Measurements from ENCODE around the gene AJAP1.

Gene AJAP1

GRCh38 chr1:4726620-4727341 lies 72.4 kb downstream of the AJAP1 start:
- TF ChIP-seq CTCF (IDR thresholded peaks at IDR 0.05) (no peak), ZFX (IDR thresholded peaks at IDR 0.05; ENCODE audit: borderline replicate concordance) (no peak)
- no peak overlapping the region for H3K27ac ChIP-seq

GRCh38 chr1:4728319-4729089 lies 74.1 kb downstream of the AJAP1 start:
- TF ChIP-seq ZFX (IDR thresholded peaks at IDR 0.05; ENCODE audit: borderline replicate concordance): no peak
- no peak for TF ChIP-seq CTCF (IDR thresholded peaks at IDR 0.05)

GRCh38 chr1:4729090-4729471 lies 74.7 kb downstream of the AJAP1 start:
- no peak for TF ChIP-seq CTCF (IDR thresholded peaks at IDR 0.05)
- TF ChIP-seq ZFX (IDR thresholded peaks at IDR 0.05; ENCODE audit: borderline replicate concordance): no peak
- no peak overlapping the region for H3K27ac ChIP-seq

More at GRCh38 chr1:4728319-4729089, 74.1 kb downstream of the AJAP1 start:
- no peak overlapping the region for H3K27ac ChIP-seq

GRCh38 chr1:4730078-4730477 lies 75.7 kb downstream of the AJAP1 start:
- TF ChIP-seq CTCF (IDR thresholded peaks at IDR 0.05) (no peak), ZFX (IDR thresholded peaks at IDR 0.05; ENCODE audit: borderline replicate concordance) (no peak)
- H3K27ac ChIP-seq: no peak overlapping the region

GRCh38 chr1:4733446-4734177 lies 79.2 kb downstream of the AJAP1 start:
- no peak overlapping the region for H3K27ac ChIP-seq
- TF ChIP-seq ZFX (IDR thresholded peaks at IDR 0.05; ENCODE audit: borderline replicate concordance) (no peak), CTCF (IDR thresholded peaks at IDR 0.05) (no peak)

GRCh38 chr1:4734219-4734618 lies 79.8 kb downstream of the AJAP1 start:
- TF ChIP-seq CTCF (IDR thresholded peaks at IDR 0.05) (no peak), ZFX (IDR thresholded peaks at IDR 0.05; ENCODE audit: borderline replicate concordance) (no peak)
- no peak overlapping the region for H3K27ac ChIP-seq
